ENCODE measurements around the gene NEURL2. TPM values are rescaled to one million over a fixed set of nuclear protein-coding genes. Genes with fewer than 3 reads are reported as not detected.

The NEURL2 gene
- total RNA-seq, 1 donor from 2014 or later = 3.0 TPM

- no peak for DNase-seq (ENCODE audit: low read depth in 2 of 2)
Observed at GRCh38 chr20:45920462-45921336, 29.7 kb upstream of the NEURL2 start.

DNA sequence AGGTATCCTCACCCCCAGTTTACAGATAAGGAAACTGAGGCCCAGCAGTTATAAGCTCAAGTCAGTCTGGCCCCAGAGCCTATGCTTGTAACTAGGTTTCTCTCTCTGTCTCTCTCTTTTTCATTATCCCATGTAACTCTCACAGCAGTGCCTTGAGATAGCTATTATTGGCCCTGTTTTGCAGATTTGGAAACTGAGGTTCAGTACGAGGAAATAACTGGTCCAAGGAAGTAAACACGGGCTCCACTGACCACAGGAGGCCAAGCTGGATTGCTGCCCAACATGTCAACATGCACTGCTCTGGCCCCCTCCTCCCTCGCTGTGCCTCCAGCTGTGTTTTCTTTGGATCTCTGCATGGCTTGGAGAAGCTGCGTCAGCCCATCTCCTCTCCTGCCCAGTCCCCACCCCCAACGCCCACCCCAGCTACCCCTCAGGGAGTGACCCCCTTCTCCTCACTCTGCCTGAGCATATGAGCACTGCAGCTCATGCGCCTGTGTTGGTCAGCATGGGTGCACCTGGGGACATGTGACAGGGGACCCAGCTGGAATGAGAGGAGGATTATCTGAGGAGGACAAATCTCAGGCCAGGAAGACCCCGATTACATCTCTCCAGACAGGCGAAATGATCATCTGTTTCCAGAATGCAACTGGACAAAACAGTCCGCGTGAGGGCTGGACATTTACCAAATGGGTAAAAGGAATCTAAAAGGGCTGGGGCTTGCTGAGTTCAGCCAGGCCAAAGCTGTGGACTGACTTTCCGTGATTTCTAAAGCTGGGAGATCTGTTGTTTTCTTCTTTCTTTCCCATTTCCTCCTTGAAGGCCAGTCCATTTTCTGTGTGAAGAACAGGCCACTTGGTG lies 28.8 kb upstream of the NEURL2 start:
- DNase-seq (ENCODE audit: low read depth in 2 of 2) = peak; percentile 72 to 75

GRCh38 chr20:45918779-45919537 lies 27.9 kb upstream of the NEURL2 start:
- DNase-seq (ENCODE audit: low read depth in 2 of 2) = no peak

DNA sequence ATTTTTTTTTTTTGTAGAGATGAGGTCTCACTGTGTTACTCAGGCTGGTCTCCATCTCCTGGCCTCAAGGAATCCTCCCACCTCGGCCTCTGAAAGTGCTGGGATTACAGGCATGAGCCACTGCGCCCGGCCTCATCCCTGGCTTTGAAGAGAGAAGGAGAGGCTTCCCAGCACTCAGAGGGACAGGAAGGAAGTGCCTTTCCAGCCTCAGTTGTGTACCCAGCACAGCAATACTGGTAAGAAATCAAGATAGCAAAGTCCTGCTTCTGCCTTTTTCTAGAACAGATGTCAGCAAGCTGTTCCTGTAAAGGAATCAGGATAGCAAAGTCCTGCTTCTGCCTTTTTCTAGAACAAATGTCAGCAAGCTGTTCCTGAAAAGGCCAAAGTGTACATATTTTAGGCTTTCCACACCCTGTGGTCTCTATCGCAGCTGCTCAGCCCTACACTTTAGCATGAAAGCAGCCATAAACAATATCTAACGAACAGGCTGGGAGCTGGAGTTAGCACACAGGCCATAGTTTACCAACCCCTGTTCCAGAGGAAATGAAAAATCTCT lies 27.3 kb upstream of the NEURL2 start:
- DNase-seq (ENCODE audit: low read depth in 2 of 2) = no peak

DNA sequence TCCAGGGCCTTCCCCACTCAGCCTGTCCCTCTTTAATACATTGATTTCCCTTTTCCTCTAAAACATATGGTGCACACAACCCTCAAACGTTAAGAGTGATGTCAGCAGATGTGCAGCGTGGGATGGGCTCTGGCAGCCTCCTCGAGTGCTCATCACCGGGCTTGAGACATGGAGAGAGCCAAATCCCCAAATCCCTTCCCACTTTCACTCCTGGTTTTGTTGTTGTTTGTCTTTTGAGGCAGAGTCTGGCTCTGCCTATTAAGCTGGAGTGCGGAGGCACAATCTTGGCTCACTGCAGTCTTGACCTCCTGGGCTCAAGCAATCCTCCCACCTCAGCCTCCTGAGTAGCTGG lies 26.8 kb upstream of the NEURL2 start:
- DNase-seq (ENCODE audit: low read depth in 2 of 2) = no peak

GRCh38 chr20:45913116-45913515 lies 22.1 kb upstream of the NEURL2 start:
- peak; percentile 63 to 80 for DNase-seq (ENCODE audit: low read depth in 2 of 2)

DNA sequence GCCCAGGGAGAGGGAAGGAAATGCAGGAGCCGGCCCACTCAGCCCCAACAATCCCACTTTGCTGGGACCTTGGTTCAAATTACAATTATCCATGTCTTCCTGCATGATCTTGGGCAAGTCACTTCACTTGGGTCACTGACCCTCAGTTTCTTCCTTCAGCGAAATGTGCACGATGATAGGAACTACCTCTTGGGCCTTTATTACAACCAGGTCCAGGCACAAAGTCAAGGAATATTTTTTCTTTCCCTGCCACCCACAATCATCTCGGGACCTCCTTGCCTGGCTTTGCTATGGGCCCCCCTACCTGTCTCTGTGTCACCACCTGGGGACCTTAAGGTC lies 21.3 kb upstream of the NEURL2 start:
- DNase-seq (ENCODE audit: low read depth in 2 of 2) = no peak

- DNase-seq (ENCODE audit: low read depth in 2 of 2) = peak; percentile 39 to 70
Observed at GRCh38 chr20:45911486-45912343, 20.7 kb upstream of the NEURL2 start, which contains the start of gene PLTP. PLTP (minus strand) TSS chr20:45912155; CDS start chr20:45911452, 703 bp downstream.

- peak; percentile 51 to 100 for DNase-seq (ENCODE audit: low read depth in 2 of 2)
Observed at GRCh38 chr20:45910670-45911485, 19.9 kb upstream of the NEURL2 start.

GRCh38 chr20:45909817-45910669 lies 19.0 kb upstream of the NEURL2 start:
- no peak for DNase-seq (ENCODE audit: low read depth in 2 of 2)

- no peak for DNase-seq (ENCODE audit: low read depth in 2 of 2)
Observed at GRCh38 chr20:45909336-45909808, 18.4 kb upstream of the NEURL2 start.

DNA sequence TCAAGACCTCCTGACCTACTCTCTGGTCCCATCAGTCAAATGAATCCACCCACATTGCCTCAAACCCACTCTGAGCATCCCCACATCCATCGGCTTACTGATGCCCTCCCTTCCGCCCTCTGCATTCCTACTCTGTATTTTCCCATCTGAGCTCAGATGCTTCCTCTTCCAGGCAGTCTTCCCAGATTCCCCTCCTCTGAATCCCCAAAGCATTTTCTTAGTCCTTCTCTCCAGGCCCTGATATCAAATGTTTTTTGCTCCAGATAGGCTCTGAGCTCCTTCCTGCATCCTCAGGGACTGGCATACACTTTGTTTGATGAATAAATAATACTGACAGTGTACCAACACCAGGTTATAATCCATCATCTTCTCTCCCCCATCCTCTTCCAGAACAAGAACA lies 17.1 kb upstream of the NEURL2 start:
- no peak for DNase-seq (ENCODE audit: low read depth in 2 of 2)

- DNase-seq (ENCODE audit: low read depth in 2 of 2) = no peak
Observed at GRCh38 chr20:45907219-45907948, 16.4 kb upstream of the NEURL2 start.

DNA sequence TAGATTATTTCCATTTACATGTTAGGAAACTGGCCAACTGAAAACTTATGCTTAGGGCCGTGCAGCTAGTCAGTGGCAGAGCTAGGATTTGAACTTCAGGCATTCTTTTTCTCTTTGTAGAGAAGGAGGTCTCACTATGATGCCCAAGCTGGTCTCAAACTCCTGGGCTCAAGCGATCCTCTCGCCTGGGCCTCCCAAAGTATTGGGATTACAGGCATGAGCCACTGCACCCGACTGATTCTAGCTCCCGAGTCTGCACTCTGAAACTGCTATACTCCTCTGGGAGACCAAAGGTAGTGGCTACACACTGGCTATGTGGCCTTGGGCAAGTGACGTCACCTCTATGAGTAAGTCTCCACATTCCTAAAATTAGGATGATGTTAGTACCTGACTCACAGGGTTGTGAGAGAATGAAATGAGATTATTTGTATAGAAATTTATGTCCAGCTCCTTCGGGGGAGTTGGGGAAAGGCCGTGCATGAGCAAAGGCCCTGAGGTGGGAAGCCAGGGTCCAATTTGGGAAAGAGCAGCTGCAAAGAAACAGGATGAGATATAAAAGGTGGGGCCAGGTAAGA lies 14.6 kb upstream of the NEURL2 start:
- no peak for DNase-seq (ENCODE audit: low read depth in 2 of 2)

- DNase-seq (ENCODE audit: low read depth in 2 of 2) = no peak
Observed at GRCh38 chr20:45904583-45905504, 13.8 kb upstream of the NEURL2 start.

DNA sequence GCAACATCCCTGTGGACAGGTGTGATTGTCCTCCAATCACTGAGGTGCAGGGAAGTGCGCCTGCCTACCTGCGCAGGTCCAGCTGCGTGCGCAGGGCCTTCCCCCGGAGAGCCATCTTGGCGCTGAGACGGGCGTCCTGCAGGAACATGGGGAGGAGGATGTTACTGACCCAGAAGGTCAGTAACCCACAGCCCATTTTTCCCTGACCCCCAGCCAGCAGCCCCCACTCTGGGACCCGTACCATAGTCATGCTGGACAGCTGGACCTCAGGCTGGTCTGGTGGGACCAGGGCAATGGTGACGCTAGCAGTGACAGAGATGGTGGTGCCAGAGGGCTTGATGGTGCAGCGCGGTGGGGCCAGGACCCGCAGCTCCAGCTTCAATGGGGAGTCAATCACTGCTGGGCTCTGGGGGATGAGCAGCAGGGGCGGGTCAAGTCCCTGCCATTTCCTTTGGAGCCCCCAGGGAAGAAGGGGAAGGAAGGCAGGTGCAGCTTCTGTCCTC lies 11.2 kb upstream of the NEURL2 start:
- DNase-seq (ENCODE audit: low read depth in 2 of 2) = no peak

Measured in lung microvascular endothelial cell (primary cell).